Spleen (tissue), 11 donors: ENCODE measurements around the gene NFYA. TPM values are rescaled to one million over a fixed set of nuclear protein-coding genes. Genes with fewer than 3 reads are reported as not detected.

Source experiments
- DNase-seq: peaks from one replicate; pipeline ENCODE4 v3.0.0-alpha.2; 2020
- H3K27ac ChIP-seq, 8 donors: fragments of 200-600 bp; sonication (generic) in 7 of 8; 1 replicate in 4 of 8; 2 replicates in 4 of 8; pipeline versions ENCODE4 v1.5.0 to v1.8.0; 2016 to 2021; ENCODE audit warnings: inconsistent platforms in 4 of 8, mild to moderate bottlenecking in 4 of 8, moderate library complexity in 1 of 8
- H3K27me3 ChIP-seq, 7 donors: fragments of 200-600 bp; sonication (generic) in 6 of 7; replicated peaks in 1 of 7; 1 replicate in 4 of 7; 2 replicates in 3 of 7; pipeline versions ENCODE4 v1.5.0 to v1.8.0; 2016 to 2021; ENCODE audit warnings: inconsistent platforms in 3 of 7, mild to moderate bottlenecking in 1 of 7
- H3K36me3 ChIP-seq, 6 donors: fragments of 200-600 bp; sonication (generic) in 5 of 6; 1 replicate in 4 of 6; 2 replicates in 2 of 6; pipeline versions ENCODE4 v1.5.0 to v1.8.0; 2016 to 2021; ENCODE audit warnings: inconsistent platforms in 2 of 6
- H3K4me1 ChIP-seq, 6 donors: fragments of 200-600 bp; sonication (generic) in 5 of 6; 1 replicate in 3 of 6; 2 replicates in 3 of 6; pipeline versions ENCODE4 v1.5.0 to v1.8.0; 2016 to 2021; ENCODE audit warnings: inconsistent platforms in 3 of 6
- H3K4me3 ChIP-seq, 8 donors: fragments of 200-600 bp; sonication (generic) in 7 of 8; 1 replicate in 4 of 8; 2 replicates in 4 of 8; pipeline versions ENCODE4 v1.5.0 to v1.8.0; 2016 to 2021; ENCODE audit warnings: inconsistent platforms in 4 of 8, mild to moderate bottlenecking in 4 of 8, moderate library complexity in 2 of 8
- H3K9me3 ChIP-seq, 8 donors: fragments of 200-600 bp; sonication (generic) in 7 of 8; 1 replicate in 4 of 8; 2 replicates in 4 of 8; pipeline versions ENCODE4 v1.5.0 to v1.8.0; 2016 to 2021; ENCODE audit warnings: inconsistent platforms in 4 of 8
- POLR2A ChIP-seq, 3 donors: fragments of 450-650 bp; IDR thresholded peaks; one replicate each; pipeline ENCODE4 v1.5.1; 2017; ENCODE audit warnings: antibody characterized with exemption in 3 of 3, mild to moderate bottlenecking in 1 of 3
- POLR2AphosphoS5 ChIP-seq, 3 donors: sonication (generic); formaldehyde crosslinking; IDR thresholded peaks; one replicate each; pipeline ENCODE4 v1.5.1; 2017; ENCODE audit warnings: antibody characterized with exemption in 3 of 3
- WGBS, 5 donors: extraction: QIAGEN DNeasy Blood & Tissue Kit in 3 of 5; methylation state at CpG; one replicate each; pipeline versions ENCODE4 v1.1.5 to v1.1.7; 2013 to 2018; 5-methylcytosine and 5-hydroxymethylcytosine counted together
- intact Hi-C: fragments of 100-400 bp; cut with DNase I; formaldehyde crosslinking; loops from one replicate; pipeline ENCODE4 v1.15.0; 2023; ENCODE audit warnings: low total_unique reads
- polyA plus RNA-seq, 3 donors: library from polyadenylated mRNA; stranded (reverse); fragments of 200-250 nt; gene quantifications; one replicate each; pipeline ENCODE4 v1.2.1, GENCODE V29; 2013
- total RNA-seq, 7 donors: library from RNA; depleted of rRNA in 3 of 7; stranded (reverse); fragments of >200 nt in 3 of 7; fragmentation: NEBNext Ultra II Directional in 4 of 7; extraction: Animal tissue kit (Norgen Biotek cat#: 25700) in 4 of 7; gene quantifications; one replicate each; pipeline versions ENCODE4 v1.1.0 to v1.2.1, GENCODE V29; 2016 to 2021
- TF ChIP-seq, protein P1 (sequence below), 11 experiments: fragments of 200-600 bp in 7 of 11; fragments of 450-650 bp in 4 of 11; sonication (generic) in 4 of 11; IDR thresholded peaks in 8 of 11; conservative IDR thresholded peaks in 3 of 11; 1 replicate in 7 of 11; 2 replicates in 4 of 11; pipeline versions ENCODE4 v1.4.0 to v1.8.0; 2016 to 2021; ENCODE audit warnings: antibody characterized with exemption in 11 of 11, inconsistent platforms in 4 of 11, mild to moderate bottlenecking in 1 of 11
- donor health status: healthy with polysubstance abuse.
- donor health status: DM: no; HTN: no; CAD: no; lungs with moderate emphysema.
- donor health status: DM: no; HTN: no; CAD: no.
- donor health status: Bipolar disorder and iron deficiency.
- donor health status: healthy.
- donor health status: DM: no; HTN: no; CAD: no.
- donor health status: DM: yes; HTN: yes; CAD: no.

NFYA gene
- total and polyA plus RNA-seq, 10 donors: 6.4 to 34.8 (median 25.5) TPM

DNA sequence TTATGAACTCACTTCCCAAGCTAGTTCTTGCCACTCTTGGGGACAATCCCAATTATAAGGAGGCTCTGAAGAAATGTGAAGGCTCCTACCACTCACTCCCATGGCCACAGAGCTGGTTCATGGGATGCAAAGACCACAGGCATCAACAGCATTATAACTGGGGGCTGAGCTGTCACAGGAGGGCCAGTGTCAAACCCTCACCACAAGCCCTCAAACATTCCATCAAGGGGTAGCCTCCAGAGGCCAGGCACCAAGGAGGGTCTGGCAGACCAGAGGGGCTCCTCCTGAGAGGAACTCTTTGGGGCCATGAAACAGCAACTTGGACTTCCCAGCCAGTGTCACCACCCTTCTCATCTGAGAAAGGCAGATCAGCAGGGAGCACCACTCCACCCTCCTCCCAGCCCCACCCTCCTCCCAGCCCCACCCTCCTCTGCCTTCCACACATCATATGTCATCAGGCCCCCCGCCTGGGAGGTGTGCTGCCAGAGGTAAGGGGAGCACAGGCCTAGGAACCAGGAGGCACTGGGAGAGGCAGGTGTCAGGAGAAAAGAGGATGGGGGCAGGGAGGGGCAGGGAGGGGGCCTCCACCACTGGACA is 31.7 kb upstream of the NFYA start:
- Histone ChIP-seq H3K4me3 (no peak overlapping the region), H3K27ac (no peak overlapping the region), H3K27me3 (no peaks in the 10 kb centered on the region), H3K36me3 (peaks cover 0 to 11% (median 0%) of the 10 kb centered on the region in 6 donors), H3K4me1 (no peaks in the 10 kb centered on the region), H3K9me3 (no peaks in the 10 kb centered on the region)
- intact Hi-C loops: no loop called here
- WGBS, 5 donors: 67 to 91% (median 76%) methylated on average over 1 of the region's 1 CpG
- DNase-seq: no peak
- TF ChIP-seq POLR2AphosphoS5 (IDR thresholded peaks at IDR 0.05) (no peak), POLR2A (IDR thresholded peaks at IDR 0.05) (no peak)
- TF ChIP-seq, protein P1, sequence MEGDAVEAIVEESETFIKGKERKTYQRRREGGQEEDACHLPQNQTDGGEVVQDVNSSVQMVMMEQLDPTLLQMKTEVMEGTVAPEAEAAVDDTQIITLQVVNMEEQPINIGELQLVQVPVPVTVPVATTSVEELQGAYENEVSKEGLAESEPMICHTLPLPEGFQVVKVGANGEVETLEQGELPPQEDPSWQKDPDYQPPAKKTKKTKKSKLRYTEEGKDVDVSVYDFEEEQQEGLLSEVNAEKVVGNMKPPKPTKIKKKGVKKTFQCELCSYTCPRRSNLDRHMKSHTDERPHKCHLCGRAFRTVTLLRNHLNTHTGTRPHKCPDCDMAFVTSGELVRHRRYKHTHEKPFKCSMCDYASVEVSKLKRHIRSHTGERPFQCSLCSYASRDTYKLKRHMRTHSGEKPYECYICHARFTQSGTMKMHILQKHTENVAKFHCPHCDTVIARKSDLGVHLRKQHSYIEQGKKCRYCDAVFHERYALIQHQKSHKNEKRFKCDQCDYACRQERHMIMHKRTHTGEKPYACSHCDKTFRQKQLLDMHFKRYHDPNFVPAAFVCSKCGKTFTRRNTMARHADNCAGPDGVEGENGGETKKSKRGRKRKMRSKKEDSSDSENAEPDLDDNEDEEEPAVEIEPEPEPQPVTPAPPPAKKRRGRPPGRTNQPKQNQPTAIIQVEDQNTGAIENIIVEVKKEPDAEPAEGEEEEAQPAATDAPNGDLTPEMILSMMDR (IDR thresholded peaks at IDR 0.05 in 8 of 11, conservative IDR thresholded peaks at IDR 0.05 in 3 of 11): no peak

GRCh38 chr6:41042226-41043055 is 30.3 kb upstream of the NFYA start, which contains the start of gene TSPO2:
Gene TSPO2, plus strand, starts transcription at chr6:41042467. Its CDS starts 519 bp downstream, at chr6:41042986.
- Histone ChIP-seq H3K36me3 (peaks cover 0 to 17% (median 0%) of the 10 kb centered on the region in 6 donors), H3K9me3 (no peaks in the 10 kb centered on the region), H3K27ac (no peak within 1 kb of the TSS), H3K4me1 (no peaks in the 10 kb centered on the region), H3K27me3 (no peaks in the 10 kb centered on the region), H3K4me3 (no peak within 1 kb of the TSS)
- 82 to 96% (median 85%) methylated on average over 10 of the region's 10 CpGs for WGBS, 5 donors
- DNase-seq: no peak
- intact Hi-C loops: no loop called here
- TF ChIP-seq POLR2A (IDR thresholded peaks at IDR 0.05): no peak
- TF ChIP-seq, protein P1 (IDR thresholded peaks at IDR 0.05 in 8 of 11, conservative IDR thresholded peaks at IDR 0.05 in 3 of 11): no peak
- TF ChIP-seq POLR2AphosphoS5 (IDR thresholded peaks at IDR 0.05): no peak

GRCh38 chr6:41043151-41043550 is 29.6 kb upstream of the NFYA start:
- intact Hi-C loops: no loop called here
- Histone ChIP-seq H3K27ac (no peak overlapping the region), H3K9me3 (no peaks in the 10 kb centered on the region), H3K4me1 (no peaks in the 10 kb centered on the region), H3K4me3 (no peak overlapping the region), H3K36me3 (peaks cover 0 to 18% (median 0%) of the 10 kb centered on the region in 6 donors), H3K27me3 (no peaks in the 10 kb centered on the region)
- DNase-seq: no peak
- 93 to 100% (median 98%) methylated on average over 3 of the region's 3 CpGs for WGBS, 5 donors
- TF ChIP-seq POLR2A (IDR thresholded peaks at IDR 0.05) (no peak), POLR2AphosphoS5 (IDR thresholded peaks at IDR 0.05) (no peak)
- TF ChIP-seq, protein P1 (IDR thresholded peaks at IDR 0.05 in 8 of 11, conservative IDR thresholded peaks at IDR 0.05 in 3 of 11): no peak

- WGBS, 5 donors: 74 to 84% (median 83%) methylated on average over 5 of the region's 5 CpGs
- no peak for DNase-seq
- H3K9me3 ChIP-seq: no peaks in the 10 kb centered on the region
- peaks cover 0 to 25% (median 0%) of the 10 kb centered on the region in 6 donors for H3K36me3 ChIP-seq
- H3K27me3 ChIP-seq: no peaks in the 10 kb centered on the region
- H3K4me3 ChIP-seq: no peak overlapping the region
- intact Hi-C loops: no loop called here
- no peak for TF ChIP-seq POLR2AphosphoS5 (IDR thresholded peaks at IDR 0.05)
- no peaks in the 10 kb centered on the region for H3K4me1 ChIP-seq
- no peak overlapping the region for H3K27ac ChIP-seq
Measured at GRCh38 chr6:41045664-41046063, 27.1 kb upstream of the NFYA start.
